Measurements from ENCODE around the gene MAT2A.
"Not testable (repeated sequence)": the region's sequence is repeated elsewhere in the genome, so short reads cannot be mapped to it uniquely, and the experiment has no call there.

Gene MAT2A

DNA sequence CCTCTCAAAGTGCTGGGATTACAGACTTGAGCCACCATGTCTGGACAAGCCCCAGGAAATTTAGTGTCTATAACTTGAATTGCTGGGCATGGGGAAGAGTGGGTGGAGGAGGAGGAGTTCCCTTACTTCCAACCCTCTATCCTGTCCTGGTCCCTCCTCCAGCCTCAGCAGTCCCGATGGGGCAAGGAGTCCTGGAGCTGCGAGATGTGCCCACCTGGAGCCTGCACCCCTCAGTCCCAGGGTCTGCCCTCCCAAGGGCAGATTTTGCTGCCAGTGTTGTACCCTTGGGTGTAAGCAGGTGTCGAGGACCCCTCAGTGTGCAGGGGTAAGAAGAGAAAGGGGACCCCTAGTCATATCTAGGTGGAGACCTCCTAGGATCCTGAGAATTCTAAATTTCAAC lies 41.2 kb downstream of the MAT2A start:
- no peak for DNase-seq

- no peak for DNase-seq
Observed at GRCh38 chr2:85582492-85582891, 43.5 kb downstream of the MAT2A start.

DNA sequence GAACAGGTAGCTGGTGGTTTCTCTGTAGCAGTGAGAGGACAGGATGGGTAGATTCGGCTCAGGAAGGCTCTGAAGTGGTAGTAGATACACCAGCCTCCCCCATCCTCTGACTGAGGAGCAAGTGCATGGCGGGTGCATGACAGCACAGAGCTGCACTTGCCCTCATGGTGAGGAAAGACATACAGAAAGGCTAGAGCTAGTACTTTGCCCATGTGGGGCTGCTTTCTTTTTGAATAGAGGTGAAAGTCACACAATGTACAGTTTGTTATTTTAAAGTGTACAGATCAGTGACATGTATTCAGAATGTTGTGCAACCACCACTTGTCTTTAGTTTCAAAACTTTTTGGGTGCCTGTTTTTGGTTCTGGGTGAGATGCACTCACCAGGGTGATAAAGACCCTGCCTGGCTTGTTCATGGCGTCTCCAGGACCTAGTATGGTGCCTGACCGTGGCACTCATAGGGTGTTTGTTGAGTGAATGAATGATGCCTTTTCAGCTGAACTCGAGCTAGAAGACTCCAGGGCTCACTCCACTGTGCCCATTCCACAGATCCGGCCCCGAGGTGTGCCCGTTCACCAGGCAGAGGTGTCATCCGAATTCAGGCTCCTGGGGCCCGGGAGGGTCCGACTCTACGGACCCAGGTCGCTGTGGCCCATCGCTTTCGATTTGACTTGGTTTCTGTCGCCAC lies 44.8 kb downstream of the MAT2A start:
- peak; percentile 62 for DNase-seq

DNA sequence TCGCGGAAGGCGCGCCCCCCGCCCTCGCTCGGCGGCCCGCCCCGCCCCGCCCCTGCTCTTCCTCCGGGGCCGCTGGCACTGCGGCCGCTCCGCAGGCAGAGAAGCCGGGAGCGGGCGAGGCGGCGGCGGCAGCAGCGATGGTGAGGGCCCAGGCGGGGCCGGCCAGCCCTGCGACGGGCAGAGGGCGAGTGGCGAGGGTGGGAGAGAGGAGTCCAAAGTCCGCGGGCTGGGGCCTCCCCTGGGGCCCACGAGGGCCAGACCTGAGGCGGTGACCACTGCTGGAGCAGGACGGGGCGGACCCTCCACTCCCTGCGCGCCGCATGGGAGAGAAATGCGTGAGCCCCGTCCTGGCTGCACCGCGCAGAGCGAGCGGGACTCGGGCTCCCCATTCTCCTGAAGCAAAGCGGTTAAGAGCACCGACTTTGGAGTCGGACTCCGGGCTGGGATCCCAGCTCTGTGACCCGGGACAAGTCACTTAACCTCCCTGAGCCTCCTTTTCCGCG lies 45.4 kb downstream of the MAT2A start, which contains the start of gene VAMP5:
Gene VAMP5, plus strand, starts transcription at position 78 of the 503 bp plus-strand sequence. Its CDS starts 60 bp downstream, at position 138.
- DNase-seq, result peak; percentile 72

- peak; percentile 51 for DNase-seq
Observed at GRCh38 chr2:85584857-85585780, 46.2 kb downstream of the MAT2A start.

DNA sequence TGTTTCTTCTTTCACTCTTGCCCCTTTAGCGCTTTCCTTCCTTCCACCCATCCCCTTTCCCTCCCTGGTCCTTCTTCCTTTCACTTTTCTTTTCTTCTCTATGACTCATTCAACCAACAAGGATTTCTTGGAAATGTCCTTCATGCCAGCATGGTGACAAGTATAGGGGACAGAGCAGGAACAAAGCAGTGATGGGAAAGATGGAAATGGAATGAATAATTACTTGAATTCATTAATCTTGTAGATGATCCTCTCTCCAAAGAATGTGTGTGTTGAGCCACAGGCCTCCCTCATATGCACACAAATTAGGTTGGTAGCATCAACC lies 46.8 kb downstream of the MAT2A start:
- DNase-seq, result peak; percentile 84

- no peak for DNase-seq
Observed at GRCh38 chr2:85588236-85588635, 49.3 kb downstream of the MAT2A start.

- DNase-seq, result no peak
Observed at GRCh38 chr2:85588645-85589044, 49.7 kb downstream of the MAT2A start.

DNA sequence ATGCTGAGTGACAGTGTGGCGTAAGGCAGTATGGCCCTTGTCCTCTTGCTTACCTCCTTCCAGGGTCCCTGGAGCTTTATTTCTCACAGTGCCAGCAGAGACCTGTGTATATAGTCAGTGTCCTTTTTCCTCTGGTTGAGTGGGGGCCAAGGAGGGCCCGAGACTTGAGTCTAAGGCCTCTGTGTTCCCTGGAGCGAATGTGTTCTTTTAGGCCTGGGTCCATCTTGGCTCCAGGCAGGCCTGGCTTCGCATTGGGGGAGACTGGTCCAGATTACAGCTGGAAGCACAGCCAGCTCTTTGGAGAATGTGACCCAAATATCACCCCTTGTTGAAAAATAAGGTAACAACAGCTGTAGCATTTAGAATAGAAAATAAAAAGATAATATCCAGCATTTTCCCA lies 50.2 kb downstream of the MAT2A start:
- no peak for DNase-seq

DNA sequence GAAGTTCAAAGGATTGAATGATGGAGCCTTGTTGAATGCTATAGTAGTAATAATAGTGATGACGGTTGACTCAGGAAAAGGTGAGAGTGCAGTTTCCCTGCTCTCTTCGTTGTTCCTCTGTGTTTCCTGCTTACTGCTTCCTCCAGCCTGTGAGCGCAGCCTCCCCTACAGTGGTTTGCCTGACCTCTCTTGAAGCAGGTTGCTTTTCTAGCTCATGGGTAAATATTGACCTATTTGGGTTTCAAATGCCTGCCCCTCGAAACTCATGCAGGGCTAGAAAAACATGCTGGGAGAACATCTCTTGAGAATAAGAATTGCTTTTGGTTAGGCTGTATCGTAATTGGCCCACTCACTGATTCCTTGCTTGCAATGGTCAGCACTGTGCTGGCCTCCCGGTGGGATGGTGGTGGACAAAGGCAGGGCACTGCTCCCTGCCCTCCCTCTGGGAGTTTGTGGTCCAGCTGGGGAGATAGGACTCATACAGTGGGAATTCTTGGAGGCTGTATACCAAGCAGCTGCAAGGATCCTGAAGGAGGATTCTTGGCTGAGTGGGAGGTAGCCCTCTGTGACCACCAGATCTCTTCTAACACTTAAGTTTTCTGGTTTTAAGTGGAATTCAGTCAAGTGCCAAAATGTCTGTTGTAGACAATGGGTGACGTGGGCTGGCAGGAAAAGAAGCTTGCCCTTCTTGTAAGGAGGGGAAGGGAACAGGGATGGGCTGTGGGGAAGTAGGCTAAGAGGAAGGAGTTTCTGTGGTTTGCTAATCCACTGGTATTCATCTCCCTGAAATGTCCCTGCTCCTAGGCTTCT lies 51.2 kb downstream of the MAT2A start:
- DNase-seq, result peak; percentile 82

DNA sequence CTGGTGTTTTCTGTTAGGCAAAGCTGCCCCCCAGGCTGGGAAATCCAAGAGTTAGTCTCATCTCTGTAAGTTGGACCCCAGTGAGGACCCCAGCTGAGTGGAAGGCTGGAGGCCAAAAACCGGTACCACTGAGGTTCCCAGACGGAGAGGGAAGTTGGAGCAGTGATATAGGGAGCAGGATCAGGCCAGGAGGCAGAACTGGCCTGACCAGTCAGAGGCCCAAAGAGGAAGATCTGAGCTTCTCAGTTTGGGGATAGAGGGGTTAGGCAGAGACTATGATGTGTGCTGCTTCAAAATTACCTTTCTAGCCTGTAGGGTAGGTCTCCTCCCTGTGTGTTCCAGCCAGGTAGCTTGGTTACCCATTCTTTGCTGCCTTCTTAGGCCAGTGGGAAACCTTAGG lies 52.0 kb downstream of the MAT2A start:
- DNase-seq, result no peak

- no peak for DNase-seq
Observed at GRCh38 chr2:85591563-85591962, 52.6 kb downstream of the MAT2A start.

DNA sequence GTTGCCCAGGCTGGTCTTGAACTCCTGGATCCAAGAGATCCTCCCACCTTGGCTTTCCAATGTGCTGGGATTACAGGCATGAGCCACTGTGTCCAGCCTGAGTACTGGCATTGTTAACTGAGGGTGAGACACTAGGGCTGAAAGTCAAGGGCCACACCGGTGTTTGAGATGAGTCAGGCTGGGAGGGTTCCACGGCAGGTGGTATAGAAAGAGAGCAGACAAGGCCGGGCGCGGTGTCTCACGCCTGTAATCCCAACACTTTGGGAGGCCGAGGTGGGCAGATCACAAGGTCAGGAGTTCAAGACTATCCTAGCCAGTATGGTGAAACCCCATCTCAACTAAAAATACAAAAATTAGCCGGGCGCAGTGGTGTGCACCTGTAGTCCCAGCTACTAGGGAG lies 53.3 kb downstream of the MAT2A start:
- DNase-seq, result not testable (repeated sequence)

GRCh38 chr2:85593023-85593422 lies 54.1 kb downstream of the MAT2A start:
- no peak for DNase-seq
